Measurements from ENCODE around the gene OSGIN1.

GRCh38 chr16:83972256-83973008, 19.4 kb downstream of the OSGIN1 start:
- TF ChIP-seq CTCF (conservative IDR thresholded peaks at IDR 0.05; ENCODE audit: low read depth, low read length) (no peak), EZH2phosphoT487 (IDR thresholded peaks at IDR 0.05; ENCODE audit: borderline replicate concordance, low read length) (no peak)
